Measurements from ENCODE around the gene ATG7.

- TF ChIP-seq CTCF (IDR thresholded peaks at IDR 0.05; ENCODE audit: low read depth, low read length, poor library complexity, severe bottlenecking): no peak
- TF ChIP-seq EZH2phosphoT487 (IDR thresholded peaks at IDR 0.05; ENCODE audit: borderline replicate concordance, low read length): no peak
Observed at GRCh38 chr3:11410564-11410963, 138.4 kb downstream of the ATG7 start.

Data from DOHH2 (cell line).